GM12875 (cell line): ENCODE results near the gene VTI1B.

Source experiments
- H3K4me3 ChIP-seq: one replicate; pipeline ENCODE4 v1.5.1; 2011; ENCODE audit warnings: low read depth, low read length, control low read depth
- CTCF ChIP-seq: IDR thresholded peaks from 2 replicates; pipeline ENCODE4 v1.5.1; 2011; ENCODE audit warnings: low read depth, mild to moderate bottlenecking, control low read depth, inconsistent platforms, low read length, moderate library complexity, borderline replicate concordance; ENCODE audit not compliant: insufficient read depth

VTI1B gene

GRCh38 chr14:67619446-67620216 is 54.8 kb downstream of the VTI1B start, which contains the start of gene ARG2:
Gene ARG2, plus strand, starts transcription at chr14:67619920. Its CDS starts 58 bp downstream, at chr14:67619978.
- peak within 1 kb of the TSS; percentile 54 for H3K4me3 ChIP-seq
- no peak for TF ChIP-seq CTCF

DNA sequence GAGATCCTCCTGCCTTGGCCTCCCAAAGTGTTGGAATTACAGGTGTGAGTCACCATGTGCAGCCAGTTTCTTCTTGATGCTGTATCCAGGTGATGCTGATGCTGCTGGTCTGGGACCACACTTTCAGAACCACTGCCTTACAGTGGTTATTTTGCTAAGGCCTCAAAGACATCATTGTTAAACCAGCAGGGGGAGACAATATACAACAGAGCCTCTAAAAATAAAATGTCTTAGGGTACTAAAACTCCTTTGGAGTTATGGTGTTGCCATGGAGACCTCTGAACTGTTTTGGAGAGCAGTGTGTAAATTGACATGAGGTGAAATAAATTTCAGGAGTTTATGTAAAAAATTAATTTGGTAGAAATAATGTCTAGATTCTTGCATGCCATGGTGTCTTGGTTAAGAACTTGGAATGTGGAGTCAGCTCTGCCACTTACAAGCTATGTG is 55.8 kb downstream of the VTI1B start:
- no peak overlapping the region for H3K4me3 ChIP-seq
- TF ChIP-seq CTCF, result peak; percentile 44; the same call in 1 of the 2 replicates

- no peak overlapping the region for H3K4me3 ChIP-seq
- no peak for TF ChIP-seq CTCF
These were observed 63.9 kb downstream of the VTI1B start for GRCh38 chr14:67610491-67610890.

DNA sequence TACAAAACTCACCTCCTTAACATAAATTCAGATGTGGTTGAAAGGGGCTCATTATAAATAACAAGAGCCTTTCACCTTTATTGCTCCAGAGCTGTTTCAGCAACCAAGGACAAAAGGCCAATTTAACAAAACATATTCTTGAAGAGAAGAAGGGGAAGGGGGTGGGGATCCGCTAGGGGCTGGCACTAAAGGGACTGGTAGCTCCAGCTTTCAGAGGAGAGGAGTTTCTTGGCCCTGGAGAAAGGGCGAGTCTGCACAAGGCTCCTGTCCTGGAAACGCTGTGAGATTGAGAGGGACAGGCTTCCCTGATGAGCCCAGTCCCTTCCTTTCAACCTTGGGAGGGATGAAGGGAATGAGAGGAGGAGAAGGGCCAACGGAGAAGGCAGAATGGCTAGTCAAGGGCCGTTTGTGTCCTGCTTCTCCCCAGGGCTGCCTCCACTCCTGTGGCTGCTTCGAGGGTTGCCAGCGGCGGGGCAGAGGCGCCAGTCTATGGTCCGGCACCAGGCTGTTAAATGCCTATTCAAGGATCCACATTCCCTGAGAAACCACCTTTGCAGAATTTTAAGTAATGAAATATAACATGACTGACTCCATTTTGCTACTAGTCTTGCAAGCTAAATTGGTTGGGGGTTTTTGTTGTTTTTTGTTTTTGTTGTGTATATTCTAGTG is 64.7 kb downstream of the VTI1B start:
- no peak overlapping the region for H3K4me3 ChIP-seq
- no peak for TF ChIP-seq CTCF

DNA sequence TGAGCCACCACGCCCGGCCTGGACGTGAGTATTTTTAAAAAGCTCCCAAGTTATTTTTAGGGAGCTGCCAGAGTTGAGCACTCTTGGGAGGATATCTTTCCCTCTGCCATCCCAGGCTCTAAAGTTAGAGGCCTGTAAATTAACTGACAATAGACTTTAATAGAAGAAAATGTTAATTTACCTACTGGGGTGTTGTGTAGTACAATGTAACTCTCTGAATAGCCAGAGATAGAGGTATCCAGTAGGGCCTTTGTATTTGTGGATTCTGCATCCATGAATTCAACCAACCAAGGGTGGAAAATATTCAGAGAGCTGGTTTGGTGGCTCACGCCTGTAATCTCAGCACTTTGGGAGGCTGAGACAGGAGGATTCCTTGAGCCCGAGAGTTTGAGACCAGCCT is 66.8 kb downstream of the VTI1B start:
- no peak overlapping the region for H3K4me3 ChIP-seq
- TF ChIP-seq CTCF, result no peak

DNA sequence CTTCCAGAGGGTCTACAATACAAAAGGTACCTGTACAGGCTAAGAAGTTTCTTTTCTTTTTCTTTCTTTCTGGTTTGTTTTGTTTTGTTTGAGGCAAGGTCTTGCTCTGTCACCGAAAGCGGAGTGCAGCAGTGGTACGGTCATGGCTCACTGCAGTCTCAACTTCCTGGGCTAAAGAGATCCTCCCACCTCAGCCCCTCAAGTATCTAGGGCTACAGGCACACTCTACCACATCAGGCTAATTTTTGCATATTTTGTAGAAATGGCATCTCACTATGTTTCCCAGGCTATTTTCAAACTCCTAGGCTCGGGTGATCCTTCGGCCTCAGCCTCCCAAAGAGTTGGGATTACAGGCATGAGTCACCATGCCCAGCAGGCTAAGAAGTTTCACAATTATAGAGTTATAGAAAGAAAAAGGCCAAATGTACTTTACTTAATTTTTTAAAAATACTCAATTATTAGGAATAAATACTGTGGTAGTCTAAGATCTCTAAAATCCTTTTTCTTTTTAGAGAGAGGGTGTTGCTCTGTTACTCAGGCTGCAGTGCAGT is 71.4 kb downstream of the VTI1B start:
- H3K4me3 ChIP-seq, result no peak overlapping the region
- TF ChIP-seq CTCF, result no peak
